ENCODE data around the gene STAG1.
"Not testable (repeated sequence)": the region's sequence is repeated elsewhere in the genome, so short reads cannot be mapped to it uniquely, and the experiment has no call there.

Gene STAG1

DNA sequence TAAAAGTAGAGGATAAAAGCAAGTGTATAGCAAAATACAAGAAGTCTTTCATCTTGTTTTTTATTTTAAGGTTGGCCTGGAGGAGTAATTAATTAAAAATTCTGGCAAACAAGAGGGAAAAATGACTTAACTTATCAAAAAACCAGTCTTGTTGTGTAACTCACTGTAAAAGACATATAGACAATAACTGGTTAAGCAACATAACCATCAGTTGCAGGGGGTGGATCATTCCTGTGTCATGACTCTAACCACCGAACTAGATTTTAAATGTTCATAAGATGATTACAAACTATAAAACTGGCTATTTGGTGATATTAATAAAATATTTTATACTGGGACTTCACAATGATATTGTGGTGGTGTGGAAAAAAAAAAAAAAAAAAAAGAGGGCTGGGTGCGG, 130.6 kb downstream of the STAG1 start:
- H3K4me3 ChIP-seq (ENCODE audit: low read length), result no peak overlapping the region
- peak; percentile 58 for DNase-seq (ENCODE audit: low read depth)
- TF ChIP-seq, protein P1, sequence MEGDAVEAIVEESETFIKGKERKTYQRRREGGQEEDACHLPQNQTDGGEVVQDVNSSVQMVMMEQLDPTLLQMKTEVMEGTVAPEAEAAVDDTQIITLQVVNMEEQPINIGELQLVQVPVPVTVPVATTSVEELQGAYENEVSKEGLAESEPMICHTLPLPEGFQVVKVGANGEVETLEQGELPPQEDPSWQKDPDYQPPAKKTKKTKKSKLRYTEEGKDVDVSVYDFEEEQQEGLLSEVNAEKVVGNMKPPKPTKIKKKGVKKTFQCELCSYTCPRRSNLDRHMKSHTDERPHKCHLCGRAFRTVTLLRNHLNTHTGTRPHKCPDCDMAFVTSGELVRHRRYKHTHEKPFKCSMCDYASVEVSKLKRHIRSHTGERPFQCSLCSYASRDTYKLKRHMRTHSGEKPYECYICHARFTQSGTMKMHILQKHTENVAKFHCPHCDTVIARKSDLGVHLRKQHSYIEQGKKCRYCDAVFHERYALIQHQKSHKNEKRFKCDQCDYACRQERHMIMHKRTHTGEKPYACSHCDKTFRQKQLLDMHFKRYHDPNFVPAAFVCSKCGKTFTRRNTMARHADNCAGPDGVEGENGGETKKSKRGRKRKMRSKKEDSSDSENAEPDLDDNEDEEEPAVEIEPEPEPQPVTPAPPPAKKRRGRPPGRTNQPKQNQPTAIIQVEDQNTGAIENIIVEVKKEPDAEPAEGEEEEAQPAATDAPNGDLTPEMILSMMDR (conservative IDR thresholded peaks at IDR 0.05; ENCODE audit: low read length), result no peak

DNA sequence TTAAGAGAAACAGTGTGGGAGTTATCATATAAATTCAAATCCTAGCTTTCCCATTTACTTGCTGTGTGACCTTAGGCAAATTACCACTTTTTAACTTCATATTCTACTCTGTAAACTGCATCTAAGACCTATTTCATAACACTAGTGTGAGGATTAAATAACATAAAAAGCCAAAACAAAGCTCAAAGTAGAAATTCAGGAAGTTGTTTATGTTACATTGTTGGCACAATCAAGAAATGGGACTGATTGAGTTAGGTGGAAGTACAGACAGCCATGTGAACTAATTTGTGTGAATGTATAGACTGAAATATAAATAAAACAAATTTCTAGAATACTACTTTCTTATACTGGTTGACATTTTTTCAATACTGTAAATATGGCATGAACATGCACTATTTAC, 131.7 kb downstream of the STAG1 start:
- no peak overlapping the region for H3K4me3 ChIP-seq (ENCODE audit: low read length)
- TF ChIP-seq, protein P1 (conservative IDR thresholded peaks at IDR 0.05; ENCODE audit: low read length), result no peak
- no peak for DNase-seq (ENCODE audit: low read depth)

DNA sequence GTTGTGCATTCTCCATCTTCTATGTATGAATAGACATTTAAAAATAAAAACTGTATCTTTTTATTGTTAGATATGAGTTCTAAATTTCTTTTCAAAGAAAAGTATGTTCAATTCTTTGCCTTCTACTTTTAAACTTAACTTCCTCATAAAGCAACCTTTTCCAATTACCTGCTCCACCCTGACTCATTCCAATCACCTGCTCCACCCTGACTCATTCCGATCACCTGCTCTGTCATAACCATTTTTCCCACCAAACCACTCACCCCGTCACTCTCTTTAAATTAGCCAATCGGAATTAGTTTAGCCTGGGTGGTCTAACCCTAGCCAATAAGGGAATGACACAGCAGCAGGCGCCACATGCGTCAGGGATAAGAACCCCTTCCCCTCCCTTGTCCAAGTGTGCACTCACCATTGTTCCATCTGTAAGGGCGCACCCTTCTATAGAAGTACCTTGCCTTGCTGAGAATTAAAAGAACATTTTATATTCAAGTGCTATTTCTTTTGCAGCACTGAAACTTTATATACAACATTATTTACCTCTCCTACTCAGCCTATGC, 134.1 kb downstream of the STAG1 start:
- DNase-seq (ENCODE audit: low read depth); H3K4me3 ChIP-seq (ENCODE audit: low read length): not testable (repeated sequence)

DNA sequence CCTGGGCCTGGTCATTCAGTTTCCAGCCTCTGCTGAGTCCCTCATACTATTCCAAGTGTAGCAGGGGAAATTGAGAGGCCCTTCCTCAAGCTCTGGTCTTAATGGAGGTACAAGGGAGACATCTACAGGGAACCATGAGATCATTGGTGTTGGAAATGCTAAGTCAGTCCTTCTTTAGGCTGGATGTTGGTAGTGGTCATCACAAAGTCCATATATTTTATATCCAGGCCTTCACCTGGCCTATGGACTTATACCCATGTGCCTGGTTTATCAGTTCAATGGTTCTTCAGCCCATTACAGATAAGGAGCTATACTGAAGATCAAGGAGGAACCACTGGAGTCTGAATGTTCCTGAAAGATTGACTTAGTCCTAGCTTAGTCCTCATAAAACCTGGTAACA, 135.0 kb downstream of the STAG1 start:
- TF ChIP-seq, protein P1 (conservative IDR thresholded peaks at IDR 0.05; ENCODE audit: low read length), result no peak
- DNase-seq (ENCODE audit: low read depth), result no peak

DNA sequence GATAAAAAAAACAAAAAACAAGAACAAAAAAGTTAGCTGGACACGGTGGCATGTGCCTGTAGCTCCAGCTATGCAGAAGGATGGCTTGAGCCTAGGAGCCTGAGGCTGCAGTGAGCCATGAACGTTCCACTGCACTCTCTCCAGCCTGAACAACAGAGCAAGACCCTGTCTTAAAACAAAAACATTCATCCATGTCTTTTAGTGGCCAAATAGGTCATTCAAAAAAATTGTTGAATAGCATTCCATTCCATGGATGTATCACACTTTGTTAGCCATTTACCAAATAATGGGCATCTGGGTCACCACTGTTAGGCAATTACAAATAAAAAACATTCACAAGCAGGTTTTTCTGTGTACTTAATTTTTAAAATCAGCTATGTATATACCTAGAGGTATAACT, 139.7 kb downstream of the STAG1 start:
- TF ChIP-seq, protein P1 (conservative IDR thresholded peaks at IDR 0.05; ENCODE audit: low read length), result no peak
- no peak overlapping the region for H3K4me3 ChIP-seq (ENCODE audit: low read length)
- peak; percentile 76 for DNase-seq (ENCODE audit: low read depth)

More for the DNA sequence above, 135.0 kb downstream of the STAG1 start:
- no peak overlapping the region for H3K4me3 ChIP-seq (ENCODE audit: low read length)

DNA sequence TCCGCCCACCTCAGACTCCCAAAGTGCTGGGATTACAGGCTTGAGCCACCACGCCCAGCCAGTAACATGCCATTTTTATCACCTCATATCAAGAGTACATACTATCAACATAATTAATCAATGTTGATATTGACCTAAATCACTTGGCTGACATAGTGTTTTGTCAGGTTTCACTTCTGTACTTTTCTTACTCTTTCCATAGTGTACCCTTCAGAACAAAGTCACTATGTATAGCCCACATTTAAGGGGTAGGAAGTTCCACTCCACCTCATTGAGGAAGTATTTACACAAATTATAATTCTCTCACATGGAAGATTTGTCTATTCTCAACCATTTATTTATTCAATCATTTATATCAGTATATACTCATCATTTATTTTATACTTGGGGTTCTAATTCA, 145.2 kb downstream of the STAG1 start:
- H3K4me3 ChIP-seq (ENCODE audit: low read length), result no peak overlapping the region
- DNase-seq (ENCODE audit: low read depth), result no peak
- TF ChIP-seq, protein P1 (conservative IDR thresholded peaks at IDR 0.05; ENCODE audit: low read length), result no peak

DNA sequence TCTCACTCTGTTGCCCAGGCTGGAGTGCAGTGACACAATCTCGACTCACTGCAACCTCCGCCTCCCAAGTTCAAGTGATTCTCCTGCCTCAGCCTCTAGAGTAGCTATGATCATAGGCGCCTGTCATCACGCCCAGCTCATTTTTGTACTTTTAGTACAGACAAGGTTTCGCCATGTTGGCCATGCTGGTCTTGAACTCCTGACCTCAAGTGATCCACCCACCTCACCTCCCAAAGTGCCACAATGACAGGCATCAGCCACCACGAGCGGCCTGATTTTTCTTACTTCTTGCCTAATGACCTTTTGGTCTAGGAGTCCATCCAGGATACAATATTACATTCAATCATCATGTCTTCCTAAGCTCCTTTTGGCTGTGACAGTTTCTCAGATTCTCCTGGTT, 146.0 kb downstream of the STAG1 start:
- not testable (repeated sequence) for DNase-seq (ENCODE audit: low read depth); H3K4me3 ChIP-seq (ENCODE audit: low read length)

DNA sequence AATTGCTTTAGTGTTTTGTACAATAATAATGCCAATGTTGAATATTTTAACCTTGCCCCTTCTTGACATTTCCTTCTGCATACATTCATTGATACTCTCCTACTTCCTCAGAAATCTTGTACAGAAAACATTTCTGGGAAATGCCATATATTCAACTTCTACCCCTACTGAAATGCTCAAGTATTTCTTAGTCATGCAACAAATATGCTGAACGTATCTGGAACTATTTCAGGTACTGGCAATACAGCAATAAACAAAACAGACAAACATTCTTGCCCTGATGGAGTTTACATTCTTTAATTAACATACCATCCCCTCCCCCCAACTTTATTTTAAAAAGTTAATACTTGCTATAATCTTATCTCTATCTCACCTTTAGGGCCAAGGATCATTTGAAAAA, 147.2 kb downstream of the STAG1 start:
- H3K4me3 ChIP-seq (ENCODE audit: low read length), result no peak overlapping the region
- TF ChIP-seq, protein P1 (conservative IDR thresholded peaks at IDR 0.05; ENCODE audit: low read length), result no peak
- peak; percentile 59 for DNase-seq (ENCODE audit: low read depth)

Data from AG10803 (cell line).